T47D (cell line): Measurements from ENCODE around the gene GBP7.
A peak's percentile ranks its signal among the peaks of the same experiment; 100 is the strongest.
"Not testable (repeated sequence)": the region's sequence is repeated elsewhere in the genome, so short reads cannot be mapped to it uniquely, and the experiment has no call there.

ENCODE experiments used
- DNase-seq, 2 experiments: peaks; one replicate each; pipeline versions ENCODE4 v3.0.0 to v3.0.0-alpha.2; 2011 to 2012; ENCODE audit warnings: low read depth in 1 of 2, low spot score in 1 of 2
- JUND ChIP-seq: IDR thresholded peaks from 2 replicates; pipeline ENCODE4 v1.6.1; 2012; ENCODE audit warnings: low read depth
- in situ Hi-C: cut with HindIII; loops from 2 replicates; pipeline ENCODE4 v1.10.0; 2016; ENCODE audit warnings: low sequenced_read_pairs, low pct_unique_long_range_greater_than_20kb

The GBP7 gene

DNA sequence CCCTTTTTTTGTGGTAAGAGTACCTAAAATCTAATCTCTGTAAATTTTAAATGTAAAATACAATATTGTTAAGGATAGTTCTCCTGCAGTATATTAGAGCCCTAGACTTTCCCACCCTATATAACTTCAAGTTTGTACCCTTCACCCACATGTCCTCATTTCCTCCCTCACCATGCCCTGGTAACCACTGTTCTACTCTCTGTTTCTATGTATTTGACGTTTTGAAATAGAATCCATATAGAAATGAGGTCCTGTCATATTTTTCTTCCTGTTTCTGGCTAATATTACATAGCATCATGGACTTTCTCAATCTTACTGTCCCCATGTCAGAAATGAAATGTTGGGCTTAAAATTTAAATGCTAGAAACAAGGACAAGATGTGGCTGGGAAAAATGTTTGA, 24.8 kb downstream of the GBP7 start:
- TF ChIP-seq JUND, result no peak
- in situ Hi-C loops, result no loop called here
- DNase-seq, result no peak

DNA sequence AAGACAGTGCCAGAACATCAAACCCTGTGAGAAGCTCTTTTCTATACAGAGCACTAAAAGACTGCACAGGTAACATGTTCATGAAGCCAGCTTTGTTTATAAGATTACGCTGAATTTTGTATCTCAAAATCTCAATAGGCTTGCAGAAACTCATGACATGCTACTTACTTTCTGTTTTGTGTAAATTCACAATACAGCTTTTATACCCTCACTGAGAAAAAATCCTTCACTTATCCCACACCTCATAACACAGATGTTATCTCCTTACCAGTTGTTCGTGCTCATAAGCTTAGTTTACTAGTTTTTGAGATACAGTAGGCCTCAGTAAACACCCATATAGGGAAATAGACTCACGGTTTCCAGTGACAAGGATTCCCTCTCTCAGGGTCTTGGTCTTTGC, 25.8 kb downstream of the GBP7 start:
- no peak for TF ChIP-seq JUND
- in situ Hi-C loops, result no loop called here

DNA sequence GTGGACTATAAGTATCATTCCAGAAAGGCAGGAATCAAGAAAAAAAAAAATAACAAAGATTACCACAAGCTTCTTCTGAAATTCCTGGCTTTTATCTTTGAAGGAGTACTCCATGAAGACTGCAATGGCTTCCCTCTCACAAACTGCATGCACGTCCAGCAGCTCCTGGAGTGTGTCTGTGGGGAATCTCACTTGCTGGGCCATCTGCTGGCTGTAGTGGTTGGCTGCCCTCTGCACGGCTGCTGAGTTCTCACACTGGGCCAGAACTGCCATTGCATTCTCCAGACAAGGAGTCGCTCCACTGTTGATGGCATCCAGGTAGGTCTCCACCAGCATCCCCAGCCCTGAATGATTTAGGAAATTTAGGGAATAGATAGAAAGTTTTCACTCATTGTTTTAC, 26.6 kb downstream of the GBP7 start:
- in situ Hi-C loops, result no loop called here
- DNase-seq, result peak in 1 of 2 experiments; percentile 51

More for the DNA sequence above, 25.8 kb downstream of the GBP7 start:
- no peak for DNase-seq

DNA sequence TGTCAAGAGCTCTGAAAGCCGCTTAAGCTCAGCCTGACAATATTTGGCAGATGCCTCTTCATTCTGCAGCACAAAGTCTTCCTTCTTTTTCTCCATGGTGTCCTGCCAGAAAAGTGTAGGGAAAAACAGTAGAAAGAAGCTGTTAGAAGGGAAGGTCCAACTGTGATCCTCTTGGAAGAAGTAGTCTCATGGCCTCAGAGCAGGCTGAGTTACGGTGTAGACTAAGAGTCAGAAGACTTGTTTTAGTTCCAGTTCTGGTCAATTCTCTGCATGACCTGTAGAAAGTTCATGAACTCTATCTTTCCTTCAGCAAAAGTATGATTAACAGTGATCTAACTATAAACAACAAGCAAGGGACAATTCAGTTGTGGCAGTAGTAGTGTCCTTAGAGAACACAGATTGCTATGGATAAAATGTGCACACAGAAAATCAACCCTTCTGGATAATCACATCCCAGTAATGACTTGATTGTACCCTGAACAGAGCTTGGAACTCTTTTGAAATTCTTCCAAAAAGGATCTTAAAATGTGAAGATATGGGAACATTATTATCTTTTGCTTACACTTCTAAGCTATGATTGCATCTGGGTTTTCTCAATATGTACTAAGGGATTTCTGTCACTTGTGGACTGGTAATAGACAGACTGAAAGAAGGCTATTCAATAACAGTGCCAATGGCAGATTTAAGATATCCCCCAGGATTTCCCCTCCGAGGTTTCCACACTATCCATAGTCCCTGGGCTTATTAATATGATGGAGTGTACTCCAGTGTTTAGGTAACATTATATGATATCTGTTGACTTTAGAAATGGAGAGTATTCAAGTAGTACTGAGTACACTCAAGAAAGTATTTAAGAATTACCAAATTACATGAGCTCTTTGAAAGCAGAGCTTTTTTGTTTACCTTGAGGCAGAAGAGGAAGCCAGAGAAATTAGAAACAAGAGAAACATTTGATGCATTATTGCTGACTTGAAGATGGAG, 27.8 kb downstream of the GBP7 start:
- in situ Hi-C loops, result no loop called here
- DNase-seq, result no peak

More for the DNA sequence above, 26.6 kb downstream of the GBP7 start:
- TF ChIP-seq JUND, result no peak

DNA sequence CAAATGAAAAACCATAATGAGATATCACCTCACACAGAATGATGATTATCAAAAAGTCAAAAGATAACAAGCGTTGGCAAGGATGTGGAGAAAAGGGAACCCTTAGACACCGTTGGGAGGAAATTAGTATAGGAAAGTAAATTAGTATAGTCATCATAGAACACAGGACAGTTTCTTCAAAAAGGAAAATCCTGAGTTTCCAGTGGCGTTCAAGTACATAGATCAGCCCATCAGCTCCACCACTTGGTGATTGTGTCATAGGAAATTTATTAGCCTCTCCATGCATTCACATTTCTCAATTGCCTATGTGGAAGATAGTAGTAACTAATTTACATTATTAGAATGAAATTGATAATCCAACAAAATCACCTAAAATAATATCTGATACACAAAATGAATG, 29.1 kb downstream of the GBP7 start:
- DNase-seq, result no peak
- in situ Hi-C loops, result no loop called here
- no peak for TF ChIP-seq JUND

More for the DNA sequence above, 27.8 kb downstream of the GBP7 start:
- no peak for TF ChIP-seq JUND

DNA sequence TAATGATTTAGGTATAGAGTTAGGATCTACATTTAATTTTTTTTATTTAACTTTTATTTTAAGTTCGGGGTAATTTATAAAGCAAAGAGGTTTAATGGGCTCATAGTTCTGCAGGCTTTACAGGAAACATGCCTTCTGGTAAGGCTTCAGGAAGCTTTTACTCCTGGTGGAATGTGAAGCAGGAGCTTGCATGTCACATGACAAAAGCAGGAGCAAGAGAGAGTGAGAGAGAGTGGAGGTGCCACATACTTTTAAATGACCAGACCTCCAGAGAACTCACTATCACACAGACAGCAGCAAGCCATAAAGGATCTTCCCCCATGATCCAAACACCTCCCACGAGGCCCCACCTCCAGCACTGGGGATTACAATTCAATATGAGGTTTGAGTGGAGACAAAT, 32.3 kb downstream of the GBP7 start:
- in situ Hi-C loops, result no loop called here
- TF ChIP-seq JUND, result no peak
- DNase-seq, result no peak

DNA sequence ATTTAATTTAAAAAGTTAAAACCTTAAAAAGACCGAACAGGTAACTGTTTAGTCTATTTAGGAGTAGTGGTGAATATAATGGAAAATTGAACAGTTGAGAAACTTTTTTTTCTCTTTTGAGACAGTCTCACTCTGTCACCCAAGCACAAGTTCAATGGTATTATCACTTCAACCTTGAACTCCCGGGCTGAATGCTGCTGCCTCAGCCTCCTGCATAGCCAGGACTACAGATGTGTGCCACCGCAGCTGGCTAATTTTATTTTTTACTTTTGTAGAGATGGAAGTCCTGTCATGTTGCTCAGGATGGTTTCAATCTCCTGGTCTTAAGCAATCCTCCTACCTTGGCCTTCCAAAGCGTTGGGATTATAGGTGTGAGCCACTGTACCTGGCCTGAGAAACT, 33.6 kb downstream of the GBP7 start:
- in situ Hi-C loops, result no loop called here
- TF ChIP-seq JUND, result no peak
- no peak for DNase-seq

DNA sequence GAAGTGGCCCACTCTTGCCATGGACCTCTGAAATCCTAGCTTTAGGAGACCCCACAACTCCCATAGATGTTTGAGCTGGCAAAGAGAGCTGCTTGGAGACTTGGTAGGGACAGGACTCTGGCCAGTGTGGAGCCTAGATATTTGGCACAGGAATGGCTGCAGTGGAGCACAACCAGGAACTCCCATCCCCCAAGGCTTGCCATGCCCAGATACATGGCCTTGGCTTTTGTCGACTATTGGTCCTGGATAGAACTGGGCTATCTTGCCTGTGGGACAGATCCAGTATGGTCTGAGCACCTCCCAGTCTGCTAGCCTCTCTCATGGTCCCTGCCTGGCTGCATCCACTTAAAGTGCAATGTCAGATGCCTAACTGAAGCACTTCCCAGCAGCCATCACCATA, 42.1 kb downstream of the GBP7 start:
- DNase-seq, result no peak
- in situ Hi-C loops, result no loop called here
- no peak for TF ChIP-seq JUND

DNA sequence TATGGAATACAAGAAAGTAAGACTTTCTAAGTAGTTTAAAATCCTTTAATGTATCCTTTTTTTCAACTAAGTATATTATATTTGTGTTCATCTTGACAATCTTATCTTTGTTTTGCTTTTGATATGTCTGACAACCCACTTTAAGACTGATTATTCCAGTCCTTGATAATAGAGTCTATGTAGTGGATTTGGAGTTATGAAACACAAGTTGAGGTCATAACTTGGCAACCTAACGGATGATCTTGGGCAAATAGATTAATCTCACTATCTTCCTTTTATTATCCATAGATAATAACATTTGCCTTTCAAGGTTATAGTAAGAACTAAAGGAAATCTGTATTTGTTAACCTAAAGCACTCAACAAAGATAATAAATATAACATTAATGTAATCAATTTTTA, 45.1 kb downstream of the GBP7 start:
- in situ Hi-C loops, result no loop called here
- DNase-seq, result no peak
- no peak for TF ChIP-seq JUND

DNA sequence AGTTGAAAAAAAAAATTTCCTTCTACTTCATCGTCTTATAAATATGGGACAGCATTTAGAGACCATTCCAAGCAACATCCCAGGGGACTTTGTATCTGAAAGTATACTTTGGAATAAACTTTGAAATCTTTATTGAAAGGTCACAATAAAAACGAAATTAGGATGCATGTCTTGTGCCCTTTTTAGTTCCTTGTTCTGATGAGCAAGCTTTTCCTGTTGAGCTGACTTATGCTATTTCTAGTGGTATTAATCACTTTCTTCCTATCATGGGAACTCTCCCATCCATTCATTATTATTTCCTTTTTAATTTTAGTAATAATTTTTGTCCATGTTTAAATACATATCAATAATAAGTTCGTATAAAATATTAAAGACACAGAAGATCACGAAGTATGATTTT, 45.9 kb downstream of the GBP7 start:
- no peak for DNase-seq
- no peak for TF ChIP-seq JUND
- in situ Hi-C loops, result no loop called here

DNA sequence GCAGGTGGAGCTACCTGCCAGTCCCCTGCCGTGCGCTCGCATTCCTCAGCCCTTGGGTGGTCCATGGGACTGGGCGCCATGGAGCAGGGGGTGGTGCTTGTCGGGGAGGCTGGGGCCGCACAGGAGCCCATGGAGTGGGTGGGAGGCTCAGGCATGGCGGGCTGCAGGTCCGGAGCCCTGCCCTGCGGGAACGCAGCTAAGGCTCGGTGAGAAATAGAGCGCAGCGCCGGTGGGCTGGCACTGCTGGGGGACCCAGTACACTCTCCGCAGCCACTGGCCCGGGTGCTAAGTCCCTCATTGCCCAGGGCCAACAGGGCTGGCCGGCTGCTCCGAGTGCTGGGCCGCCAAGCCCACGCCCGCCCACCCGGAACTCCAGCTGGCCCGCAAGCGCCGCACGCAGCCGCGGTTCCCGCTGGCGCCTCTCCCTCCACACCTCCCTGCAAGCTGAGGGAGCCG, 47.8 kb downstream of the GBP7 start:
- DNase-seq, in situ Hi-C loops: not testable (repeated sequence)

DNA sequence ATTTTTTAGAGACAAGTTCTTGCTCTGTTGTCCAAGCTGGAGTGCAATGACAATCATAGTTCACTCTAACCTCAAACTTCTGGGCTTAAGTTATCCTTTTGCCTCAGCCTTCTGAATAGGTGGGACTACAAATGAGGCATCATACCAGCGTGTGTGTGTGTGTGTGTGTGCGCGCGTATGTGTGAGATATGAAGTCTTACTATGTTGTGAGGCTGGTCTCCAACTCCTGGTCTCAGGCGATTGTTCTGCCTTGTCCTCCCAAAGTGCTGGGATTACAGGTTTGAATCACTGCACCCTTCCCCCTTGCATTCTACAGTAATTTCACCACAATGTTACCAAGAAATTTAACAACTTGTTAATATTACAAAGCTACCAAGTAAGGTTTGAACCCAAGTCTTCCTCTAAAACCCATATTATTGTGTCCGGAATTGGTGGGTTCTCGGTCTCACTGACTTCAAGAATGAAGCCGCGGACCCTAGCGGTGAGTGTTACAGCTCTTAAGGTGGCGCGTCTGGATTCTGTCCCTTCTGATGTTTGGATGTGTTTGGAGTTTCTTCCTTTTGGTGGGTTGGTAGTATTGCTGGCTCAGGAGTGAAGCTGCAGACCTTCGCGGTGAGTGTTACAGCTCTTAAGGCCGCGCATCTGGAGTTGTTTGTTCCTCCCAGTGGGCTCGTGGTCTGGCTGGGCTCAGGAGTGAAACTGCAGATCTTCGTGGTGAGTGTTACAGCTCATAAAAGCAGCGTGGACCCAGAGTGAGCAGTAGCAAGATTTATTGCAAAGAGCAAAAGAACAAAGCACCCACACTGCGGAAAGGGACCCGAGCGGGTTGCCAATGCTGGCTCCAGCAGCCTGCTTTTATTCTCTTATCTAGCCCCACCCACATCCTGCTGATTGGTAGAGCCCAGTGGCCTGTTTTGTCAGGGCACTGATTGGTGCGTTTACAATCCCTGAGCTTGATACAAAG, 48.9 kb downstream of the GBP7 start:
- in situ Hi-C loops, DNase-seq: not testable (repeated sequence)
